Stimulated activated CD8-positive, alpha-beta memory T cell treated with anti-CD3 and anti-CD28 coated beads, Interleukin-4, amount 100 ng/mL, for 48 hours (primary cell): ENCODE results near the gene KCNA1.

Source experiments
- DNase-seq: peaks from one replicate; pipeline ENCODE4 v3.0.0-alpha.2; 2020

KCNA1 gene

GRCh38 chr12:4911316-4911994, 1.8 kb downstream of the KCNA1 start:
- no peak for DNase-seq

GRCh38 chr12:4914720-4915119, 5.0 kb downstream of the KCNA1 start:
- no peak for DNase-seq

- DNase-seq: no peak
Measured at GRCh38 chr12:4915752-4916151, 6.0 kb downstream of the KCNA1 start.

- no peak for DNase-seq
Measured at GRCh38 chr12:4918950-4919660, 9.4 kb downstream of the KCNA1 start.

- DNase-seq: no peak
Measured at GRCh38 chr12:4932576-4932975, 22.9 kb downstream of the KCNA1 start.

- no peak for DNase-seq
Measured at GRCh38 chr12:4933411-4933810, 23.7 kb downstream of the KCNA1 start.

- no peak for DNase-seq
Measured at GRCh38 chr12:4934407-4935035, 24.8 kb downstream of the KCNA1 start.

GRCh38 chr12:4938900-4939299, 29.2 kb downstream of the KCNA1 start:
- no peak for DNase-seq

- DNase-seq: no peak
Measured at GRCh38 chr12:4939418-4940023, 29.8 kb downstream of the KCNA1 start.

GRCh38 chr12:4943067-4943937, 33.6 kb downstream of the KCNA1 start:
- DNase-seq: no peak

- DNase-seq: no peak
Measured at GRCh38 chr12:4943938-4944284, 34.2 kb downstream of the KCNA1 start.

GRCh38 chr12:4947253-4947652, 37.5 kb downstream of the KCNA1 start:
- DNase-seq: no peak

GRCh38 chr12:4951083-4951482, 41.4 kb downstream of the KCNA1 start:
- no peak for DNase-seq

GRCh38 chr12:4951601-4952000, 41.9 kb downstream of the KCNA1 start:
- no peak for DNase-seq

GRCh38 chr12:4954621-4955354, 45.1 kb downstream of the KCNA1 start:
- DNase-seq: no peak

GRCh38 chr12:4956054-4956453, 46.3 kb downstream of the KCNA1 start:
- no peak for DNase-seq

GRCh38 chr12:4956968-4957367, 47.3 kb downstream of the KCNA1 start:
- DNase-seq: no peak

- no peak for DNase-seq
Measured at GRCh38 chr12:4957761-4958160, 48.1 kb downstream of the KCNA1 start.

- DNase-seq: no peak
Measured at GRCh38 chr12:4958697-4959375, 49.1 kb downstream of the KCNA1 start.

GRCh38 chr12:4959381-4959780, 49.7 kb downstream of the KCNA1 start:
- no peak for DNase-seq

- DNase-seq: no peak
Measured at GRCh38 chr12:4960030-4960429, 50.3 kb downstream of the KCNA1 start.

- no peak for DNase-seq
Measured at GRCh38 chr12:4960547-4960946, 50.8 kb downstream of the KCNA1 start.
